GM23248 (cell line): ENCODE measurements around the gene ISY1.

Experiments used
- EZH2 ChIP-seq: fragments of 200-600 bp; sonication (generic); IDR thresholded peaks from 2 replicates; pipeline ENCODE4 v1.6.1; 2018; ENCODE audit warnings: antibody characterized with exemption, mild to moderate bottlenecking; ENCODE audit not compliant: insufficient read depth, poor library complexity, severe bottlenecking
- EZH2phosphoT487 ChIP-seq: fragments of 200-600 bp; sonication (generic); IDR thresholded peaks from 2 replicates; pipeline ENCODE4 v1.6.1; 2018; ENCODE audit warnings: antibody characterized with exemption, moderate library complexity, mild to moderate bottlenecking, low read depth; ENCODE audit not compliant: insufficient read depth

- no peak for TF ChIP-seq EZH2phosphoT487
- no peak for TF ChIP-seq EZH2
Measured at GRCh38 chr3:129173725-129174124, 12.9 kb upstream of the ISY1 start.
